HG03571 (cell line): ENCODE data around the gene VAC14.

Experiments used
- ATAC-seq: cut with Tn5 transposase; IDR thresholded peaks from one replicate; pipeline ENCODE4 v1.9.1; 2021; ENCODE audit not compliant: unreplicated experiment

VAC14 gene

DNA sequence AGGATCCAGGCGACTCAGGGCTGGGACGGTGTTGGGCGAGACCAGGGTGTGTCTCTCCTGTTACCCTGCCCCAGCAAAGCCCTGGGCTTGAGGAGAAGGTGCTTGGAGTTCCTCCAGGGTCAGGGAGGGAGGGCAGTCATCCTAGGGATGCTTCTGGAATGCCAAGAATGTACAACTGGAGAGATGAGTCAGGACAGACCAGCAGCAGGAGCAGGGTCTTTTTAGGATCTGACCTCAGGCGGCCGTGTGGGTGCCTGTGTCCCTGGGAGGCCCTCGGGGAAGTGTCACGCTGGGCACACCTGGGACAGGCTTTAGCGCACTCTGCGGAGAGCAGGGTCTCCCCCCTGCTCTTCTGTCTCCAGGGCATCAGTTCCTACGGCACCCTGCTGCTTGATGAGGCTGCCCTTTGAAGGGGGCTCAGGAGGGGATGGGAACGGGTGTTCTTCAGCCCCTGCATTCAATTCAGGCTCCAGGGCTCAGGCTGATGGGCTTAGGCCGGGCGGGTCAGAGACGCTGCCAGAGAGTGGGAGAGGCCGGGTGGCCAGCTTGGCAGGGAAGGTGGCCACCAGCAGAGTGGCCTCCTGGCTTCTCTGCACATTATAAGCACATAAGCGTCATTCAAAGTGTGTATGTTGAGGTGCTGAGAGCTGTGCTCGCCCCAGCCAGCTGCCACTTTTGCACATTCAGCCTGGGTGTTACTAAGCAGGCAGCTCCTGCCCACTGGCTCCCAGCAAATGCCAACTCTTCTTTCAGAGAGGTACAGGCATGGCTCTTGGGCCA lies 106.7 kb downstream of the VAC14 start:
- no peak for ATAC-seq

DNA sequence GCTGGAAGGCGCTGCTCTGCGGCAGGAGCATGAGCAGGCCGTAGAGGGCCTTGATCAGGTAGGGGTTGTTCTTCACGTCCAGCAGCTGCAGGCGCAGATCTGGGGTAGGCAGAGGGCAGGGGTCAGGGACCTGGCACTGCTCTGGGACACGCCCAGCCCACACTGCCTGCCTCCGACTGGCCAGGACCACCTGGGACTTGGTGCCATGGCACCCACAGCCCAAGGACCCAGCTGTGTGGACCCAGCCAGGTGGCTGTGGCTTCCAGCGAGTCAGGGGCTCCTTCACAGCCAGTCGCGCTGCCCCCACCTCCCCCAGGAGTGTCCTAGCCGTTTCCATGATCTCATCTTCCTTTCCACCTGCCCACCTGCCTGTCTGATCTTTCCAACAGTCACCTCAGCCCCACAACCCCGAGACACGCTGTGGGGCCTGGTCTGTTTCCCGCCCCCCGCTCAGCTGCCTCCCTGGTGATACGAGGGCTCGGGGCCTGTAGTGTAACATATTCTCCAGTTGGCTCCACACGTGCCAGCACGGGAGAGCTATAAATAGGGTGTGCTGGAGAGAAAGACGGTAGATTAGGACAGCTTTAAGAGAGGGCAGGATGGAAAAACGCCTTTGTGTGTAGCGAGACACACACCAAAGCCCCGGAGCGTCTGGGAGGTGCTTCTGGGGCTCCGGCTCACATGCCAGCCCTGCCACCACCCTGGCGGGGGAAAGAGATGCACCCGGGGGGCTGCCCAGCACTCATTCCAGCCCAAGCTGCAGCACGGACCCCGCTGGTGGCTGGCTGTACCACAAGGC lies 107.9 kb downstream of the VAC14 start:
- ATAC-seq: no peak

- no peak for ATAC-seq
These were observed 108.7 kb downstream of the VAC14 start for GRCh38 chr16:70692130-70692872.

- ATAC-seq: no peak
These were observed 109.5 kb downstream of the VAC14 start for GRCh38 chr16:70691223-70692129.

GRCh38 chr16:70689970-70690891 lies 110.7 kb downstream of the VAC14 start:
- no peak for ATAC-seq

GRCh38 chr16:70689035-70689969 lies 111.7 kb downstream of the VAC14 start:
- ATAC-seq: no peak

GRCh38 chr16:70688246-70688742 lies 112.7 kb downstream of the VAC14 start:
- no peak for ATAC-seq

DNA sequence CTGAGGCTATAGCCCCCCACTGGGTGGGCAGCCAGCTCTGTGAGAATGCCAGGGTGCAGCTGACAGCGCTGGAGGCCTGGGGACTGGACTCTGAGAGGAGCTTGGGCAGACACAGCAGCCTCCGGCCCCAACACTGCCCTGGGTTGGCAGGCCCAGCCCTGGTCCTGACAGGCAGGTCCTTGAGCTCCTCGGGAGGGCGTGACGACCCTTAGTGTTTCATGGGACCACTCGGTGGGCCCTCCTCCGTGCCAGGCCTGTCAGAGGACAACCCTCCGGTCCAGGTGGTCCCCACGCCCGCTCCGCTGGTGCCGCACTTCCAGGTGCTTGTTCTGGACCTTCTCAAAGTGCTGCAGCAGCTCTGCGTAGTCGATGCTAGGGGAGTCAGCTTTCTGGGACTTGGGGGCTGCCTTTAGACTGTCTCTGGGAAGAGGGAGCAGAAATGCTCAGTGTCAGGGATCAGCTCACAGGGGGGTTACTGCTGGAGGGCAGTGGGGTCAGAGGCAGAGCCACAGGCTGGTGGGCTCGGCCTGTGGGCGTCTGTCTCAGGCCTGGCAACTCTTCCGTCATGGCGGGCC lies 113.2 kb downstream of the VAC14 start:
- no peak for ATAC-seq

GRCh38 chr16:70687102-70687511 lies 113.9 kb downstream of the VAC14 start:
- ATAC-seq: no peak

GRCh38 chr16:70686376-70687101 lies 114.4 kb downstream of the VAC14 start:
- ATAC-seq: no peak

- ATAC-seq: no peak
These were observed 115.0 kb downstream of the VAC14 start, which contains the start of gene MTSS2 for GRCh38 chr16:70685938-70686375. TSS of gene MTSS2 (minus strand) at chr16:70686053. CDS start at chr16:70685791, 262 bp downstream.

DNA sequence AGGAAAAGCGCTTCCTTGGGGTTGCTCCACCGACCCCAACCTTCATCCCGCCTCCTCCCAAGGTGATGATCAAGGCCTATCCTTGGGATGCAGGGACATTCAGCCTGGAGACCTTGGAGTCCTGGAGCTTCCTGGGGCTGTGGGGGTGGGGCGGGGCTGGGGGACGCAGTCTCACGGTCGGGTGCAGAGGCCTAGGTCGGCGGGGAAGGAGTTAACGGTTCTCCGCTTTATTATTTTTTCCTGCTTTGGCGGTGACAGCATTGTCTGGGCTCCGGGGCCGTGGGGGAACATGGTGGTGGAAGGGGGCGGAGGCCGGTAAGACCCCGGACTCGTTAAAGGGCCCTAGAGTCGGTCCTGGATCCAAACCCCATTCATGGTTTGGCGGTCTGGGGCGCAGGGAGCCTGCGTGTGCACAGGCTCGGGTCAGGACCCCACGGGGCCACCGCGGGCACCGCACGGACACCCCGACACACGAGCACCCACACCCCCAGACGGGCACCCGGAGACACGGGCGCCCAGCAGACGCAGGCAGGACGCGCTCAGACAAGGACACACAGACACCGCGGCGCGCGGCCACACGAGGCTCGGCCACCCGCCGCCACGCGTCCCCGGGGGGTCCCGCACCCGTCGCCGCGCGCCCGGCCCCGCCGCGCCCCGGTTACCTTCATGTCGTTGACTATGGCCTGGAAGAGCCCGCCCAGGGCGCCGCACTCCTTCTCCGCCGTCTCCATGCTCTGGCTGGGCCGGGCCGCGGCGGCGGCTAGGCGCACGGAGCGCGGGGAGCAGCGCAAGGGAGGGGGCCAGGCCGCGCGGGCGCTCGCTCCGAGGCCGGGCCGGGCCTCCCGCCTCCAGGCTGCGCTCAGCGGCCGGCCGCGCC lies 115.7 kb downstream of the VAC14 start:
- ATAC-seq: no peak

DNA sequence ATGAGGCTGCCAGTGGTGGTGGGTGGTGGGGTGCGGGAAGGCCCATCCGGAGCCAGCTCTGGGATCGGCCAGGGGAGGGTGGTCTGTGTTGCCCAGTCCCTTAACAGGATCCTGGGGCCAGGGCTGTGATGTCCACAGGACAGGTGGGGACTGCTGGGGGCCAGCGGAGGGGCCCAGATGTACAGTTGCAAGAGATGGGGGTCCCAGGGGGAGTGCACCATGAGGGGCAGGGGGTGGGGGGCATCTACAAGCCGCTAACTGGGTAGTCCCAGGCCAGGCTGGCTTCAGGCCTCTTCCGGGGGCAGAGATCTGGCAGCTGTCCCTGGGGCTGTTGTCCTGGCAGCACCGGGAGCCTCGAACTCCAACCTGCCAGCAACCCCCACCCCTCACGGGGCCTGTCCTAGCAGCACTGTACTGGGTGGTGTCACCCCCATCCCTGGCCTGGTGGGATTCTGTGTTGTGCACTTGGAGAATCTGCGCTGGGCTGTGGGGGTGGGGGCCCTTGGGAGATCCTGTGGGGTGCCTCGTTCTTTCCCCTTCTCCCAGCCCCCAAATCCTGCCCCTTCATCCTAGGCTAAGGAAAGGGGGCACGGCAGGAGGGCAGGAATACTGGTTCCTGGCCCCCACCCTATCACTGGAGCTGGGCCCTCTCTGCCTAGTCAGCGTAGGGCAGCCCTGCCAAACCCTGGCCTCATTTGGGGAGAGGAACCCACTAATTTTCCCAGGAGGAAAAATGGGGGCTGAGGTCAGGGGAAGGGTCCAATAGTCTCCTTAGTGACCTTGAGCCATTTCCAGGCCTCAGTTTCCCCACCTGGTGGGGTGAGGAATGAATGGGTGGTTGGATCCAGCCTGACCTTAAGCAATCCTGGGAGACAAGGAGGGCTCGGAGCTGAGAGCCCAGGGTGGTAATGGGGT lies 116.6 kb downstream of the VAC14 start:
- ATAC-seq: no peak

- ATAC-seq: no peak
These were observed 117.6 kb downstream of the VAC14 start for GRCh38 chr16:70683146-70683944.
